ENCODE results near the gene SFTA2.

Gene SFTA2

DNA sequence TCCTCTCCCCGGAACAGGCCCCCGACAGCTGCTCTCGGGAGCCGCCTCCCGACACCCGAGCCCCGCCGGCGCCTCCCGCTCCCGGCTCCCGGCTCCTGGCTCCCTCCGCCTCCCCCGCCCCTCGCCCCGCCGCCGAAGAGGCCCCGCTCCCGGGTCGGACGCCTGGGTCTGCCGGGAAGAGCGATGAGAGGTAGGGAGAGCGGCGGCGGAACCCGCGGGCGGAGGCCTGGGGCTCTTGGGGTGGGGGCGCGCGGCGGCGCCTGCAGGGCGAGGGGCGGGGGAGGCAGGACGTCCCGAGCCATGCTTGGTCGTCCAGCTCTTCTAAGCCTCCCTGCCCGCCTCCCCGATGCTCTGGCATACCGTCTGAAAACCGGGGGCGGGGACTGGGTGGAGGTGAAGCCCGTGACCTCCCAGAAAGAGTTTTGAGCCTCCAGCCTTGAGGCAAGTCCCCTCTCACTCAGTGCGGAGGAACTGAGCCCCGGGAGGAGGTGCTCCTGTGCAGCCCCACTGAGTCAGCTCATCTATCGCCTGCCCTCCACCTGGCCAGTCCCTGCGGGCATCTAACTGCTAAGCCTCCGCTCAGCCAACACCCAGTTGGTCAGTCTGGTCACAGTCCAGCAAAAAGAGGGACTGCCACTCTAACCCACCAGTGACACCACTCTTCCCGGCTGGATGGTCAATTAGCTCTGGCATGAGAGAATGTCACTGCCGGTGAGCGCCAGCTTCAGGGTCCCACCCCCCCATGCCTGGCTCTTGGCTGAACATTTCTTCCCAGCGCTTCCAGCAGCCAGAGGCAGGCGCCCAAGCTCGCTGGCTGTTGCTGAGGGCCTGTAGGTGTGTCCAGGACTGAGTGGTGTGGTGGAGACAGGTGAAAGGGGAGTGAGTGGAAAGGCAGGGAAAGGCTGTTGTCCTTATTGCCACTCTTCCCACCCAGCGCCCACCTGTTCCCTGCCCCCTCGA is 47.2 kb downstream of the SFTA2 start:
- Histone ChIP-seq H3K9ac (ENCODE audit: low read length) (peak overlapping the region; percentile 61), H3K4me3 (ENCODE audit: low read length) (peak overlapping the region; percentile 89), H3K36me3 (ENCODE audit: control insufficient read depth, insufficient read depth, low read length) (peaks cover 2% of the 10 kb centered on the region), H3K4me1 (ENCODE audit: control insufficient read depth, insufficient read depth, low read length) (peaks cover 18% of the 10 kb centered on the region), H3K27me3 (ENCODE audit: control insufficient read depth, insufficient read depth, low read length) (no peaks in the 10 kb centered on the region), H3K27ac (ENCODE audit: low read depth, low read length) (peak overlapping the region; percentile 90)

DNA sequence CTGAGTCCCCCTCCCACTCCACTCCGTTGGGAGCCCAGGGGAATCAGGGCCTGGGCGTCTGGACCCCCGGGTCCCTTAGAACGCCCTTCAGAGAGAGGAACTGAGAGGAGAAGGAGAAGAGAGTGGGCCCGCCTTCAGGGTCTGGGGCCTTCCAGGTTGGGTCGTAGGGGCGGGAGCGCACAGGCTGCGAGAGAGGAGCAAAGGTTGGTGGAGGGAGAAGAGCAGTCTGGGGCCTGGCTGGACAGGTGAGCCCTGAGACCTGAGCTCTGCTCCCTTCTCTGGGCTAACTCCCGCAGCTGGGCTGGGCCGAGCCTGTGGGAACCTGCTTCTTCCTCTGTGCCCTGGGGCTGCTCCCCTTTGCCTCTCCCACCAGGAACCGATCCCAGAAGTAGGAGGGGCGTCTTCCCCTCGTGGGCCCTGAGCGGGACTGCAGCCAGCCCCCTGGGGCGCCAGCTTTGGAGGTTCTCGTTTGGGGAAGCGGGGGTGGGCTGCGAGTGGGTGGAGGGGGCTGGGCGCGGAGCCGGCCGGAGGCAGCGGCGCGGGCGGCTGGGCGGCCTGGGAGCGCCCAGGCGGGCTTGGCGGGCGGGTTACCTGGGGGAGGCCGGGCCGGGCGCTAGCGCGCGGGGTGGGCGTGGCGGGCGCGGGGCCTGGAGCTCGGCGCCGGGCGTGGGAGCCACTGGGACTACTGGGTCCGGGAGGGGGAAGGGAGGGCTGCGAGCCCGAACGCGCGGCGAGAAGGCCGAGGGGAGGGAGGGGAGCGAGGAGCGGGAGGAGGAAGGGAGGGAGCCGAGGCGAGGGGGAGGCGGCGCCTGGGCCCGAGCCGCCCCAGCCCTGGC is 48.1 kb downstream of the SFTA2 start, which contains the start of gene DDR1:
TSS of gene DDR1 (plus strand) at position 835 of the 836 bp plus-strand sequence. CDS start 4,211 bp downstream, outside the sequence.
- Histone ChIP-seq H3K27ac (ENCODE audit: low read depth, low read length) (peak within 1 kb of the TSS; percentile 90), H3K9ac (ENCODE audit: low read length) (peak within 1 kb of the TSS; percentile 61), H3K27me3 (ENCODE audit: control insufficient read depth, insufficient read depth, low read length) (no peaks in the 10 kb centered on the region), H3K4me3 (ENCODE audit: low read length) (peak within 1 kb of the TSS; percentile 89), H3K4me1 (ENCODE audit: control insufficient read depth, insufficient read depth, low read length) (peaks cover 18% of the 10 kb centered on the region), H3K36me3 (ENCODE audit: control insufficient read depth, insufficient read depth, low read length) (no peaks in the 10 kb centered on the region)

DNA sequence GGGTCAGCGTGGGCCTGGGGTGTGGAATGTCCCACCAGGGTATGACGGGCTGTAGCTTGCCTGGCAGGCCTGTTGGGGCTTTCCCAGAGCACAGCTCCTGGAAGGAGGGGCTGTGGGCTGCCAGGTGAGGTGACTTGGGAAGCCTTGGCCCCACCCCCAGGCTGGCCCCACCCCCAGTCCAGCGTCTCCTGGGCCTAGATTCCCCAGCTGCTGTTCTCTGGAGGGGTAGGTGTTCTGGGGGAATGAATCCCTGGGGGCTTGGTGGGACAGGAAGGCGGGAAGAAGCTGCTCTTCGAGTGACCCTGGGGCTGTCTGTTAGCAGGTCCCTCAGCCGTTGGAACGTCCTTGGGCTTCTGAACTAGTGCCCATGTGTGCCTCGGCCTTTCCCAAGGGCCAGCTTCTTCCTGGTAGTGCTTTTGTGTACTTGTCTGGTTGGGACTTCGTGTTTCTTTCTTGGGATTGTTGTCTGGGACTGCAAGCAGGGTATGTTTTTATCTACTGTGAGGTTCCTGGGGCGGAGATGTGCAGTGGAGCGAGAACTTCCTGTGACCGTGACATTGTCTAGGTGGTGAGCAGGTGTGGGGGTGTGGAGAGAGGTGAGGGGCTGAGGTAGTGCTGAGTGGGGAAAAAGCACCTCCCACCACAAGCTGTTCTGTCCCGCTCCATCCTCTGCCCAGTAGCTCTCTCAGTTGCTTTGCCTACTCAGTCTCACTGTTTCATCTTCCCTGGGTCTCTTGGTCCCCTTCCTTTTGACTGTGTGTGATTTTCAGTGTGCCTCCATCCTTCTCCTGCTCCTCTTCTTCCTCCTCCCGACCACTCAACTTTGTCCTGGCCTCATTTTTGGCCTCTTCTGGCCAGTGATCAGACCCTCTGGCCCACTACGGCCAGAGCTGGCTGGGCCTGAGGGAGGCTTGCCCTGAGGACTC is 48.9 kb downstream of the SFTA2 start:
- H3K4me1 ChIP-seq (ENCODE audit: control insufficient read depth, insufficient read depth, low read length): peaks cover 18% of the 10 kb centered on the region
- H3K9ac ChIP-seq (ENCODE audit: low read length): peak overlapping the region; percentile 20
- peak overlapping the region; percentile 90 for H3K27ac ChIP-seq (ENCODE audit: low read depth, low read length)

DNA sequence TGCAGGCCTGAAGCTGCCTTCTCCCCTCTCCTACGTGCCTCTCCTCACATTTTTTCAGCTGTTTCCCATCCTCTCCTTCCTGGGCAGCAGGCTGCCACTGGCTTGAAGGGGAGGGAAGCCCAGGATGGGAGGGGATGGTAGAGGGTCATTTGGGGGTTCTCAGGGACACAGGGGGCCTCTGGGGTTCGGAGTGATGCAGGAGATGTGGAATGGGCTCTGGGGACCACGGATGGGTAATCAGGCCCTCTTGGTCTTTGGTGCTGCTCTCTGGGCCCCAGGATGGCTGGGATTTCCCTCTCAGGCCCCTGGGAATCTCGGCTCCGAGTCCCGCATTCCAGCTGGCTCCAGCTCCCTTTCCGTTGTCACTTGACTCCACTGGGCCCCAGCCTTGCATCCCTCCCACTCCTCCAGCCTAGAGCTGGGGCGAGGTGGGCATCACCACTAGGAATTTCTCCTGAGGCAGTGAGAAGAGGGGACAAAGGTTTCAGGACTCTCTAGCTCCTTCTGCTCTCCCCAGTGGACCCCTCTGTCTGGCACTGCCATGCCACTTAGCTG is 49.7 kb downstream of the SFTA2 start:
- no peak overlapping the region for H3K27ac ChIP-seq (ENCODE audit: low read depth, low read length)
- H3K4me1 ChIP-seq (ENCODE audit: control insufficient read depth, insufficient read depth, low read length): peaks cover 23% of the 10 kb centered on the region
- no peaks in the 10 kb centered on the region for H3K36me3 ChIP-seq (ENCODE audit: control insufficient read depth, insufficient read depth, low read length)
- H3K4me3 ChIP-seq (ENCODE audit: low read length): no peak overlapping the region
- no peak overlapping the region for H3K9ac ChIP-seq (ENCODE audit: low read length)
- H3K27me3 ChIP-seq (ENCODE audit: control insufficient read depth, insufficient read depth, low read length): no peaks in the 10 kb centered on the region

More for the DNA sequence above, 48.9 kb downstream of the SFTA2 start:
- H3K27me3 ChIP-seq (ENCODE audit: control insufficient read depth, insufficient read depth, low read length): no peaks in the 10 kb centered on the region
- no peaks in the 10 kb centered on the region for H3K36me3 ChIP-seq (ENCODE audit: control insufficient read depth, insufficient read depth, low read length)
- H3K4me3 ChIP-seq (ENCODE audit: low read length): peak overlapping the region; percentile 68

DNA sequence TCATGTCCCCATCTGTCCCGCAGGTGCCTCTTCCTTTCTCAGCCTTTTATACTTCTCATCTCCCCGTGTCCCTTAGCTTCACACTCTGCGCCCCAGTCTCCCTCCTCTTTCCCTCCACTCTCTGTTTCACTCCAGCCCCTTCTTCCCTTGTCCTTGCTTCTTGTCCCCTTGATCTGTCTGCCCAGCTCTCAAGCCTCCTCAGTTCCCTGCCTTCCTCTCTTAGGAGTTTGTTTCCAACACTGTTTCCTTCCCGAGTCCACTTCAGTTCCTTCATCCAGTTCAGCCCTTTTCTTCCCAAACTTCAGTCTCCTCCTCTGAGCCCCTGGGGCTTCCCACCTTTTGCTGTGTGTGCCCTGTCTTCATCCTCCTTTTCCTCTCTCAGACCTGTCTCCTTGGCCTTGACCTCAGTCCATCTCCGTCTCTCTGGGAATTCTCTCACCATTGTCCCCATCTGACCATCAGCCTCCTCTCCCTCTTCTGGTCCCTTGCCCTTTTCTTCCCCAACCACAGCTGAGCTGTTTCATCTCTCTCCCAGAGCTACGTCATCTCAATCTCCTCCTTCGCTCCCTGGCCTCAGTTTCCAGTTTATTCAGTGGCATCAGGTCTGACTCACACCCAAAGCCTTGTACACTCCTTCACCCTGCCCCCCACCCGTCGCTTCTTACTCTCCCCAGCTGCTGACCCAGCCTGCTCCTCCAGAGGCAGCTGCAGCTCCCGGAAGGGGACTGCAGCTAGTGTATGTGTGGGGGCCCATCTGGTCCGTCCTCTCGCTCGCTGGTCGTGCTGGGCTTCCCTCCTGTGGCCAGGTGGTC is 50.4 kb downstream of the SFTA2 start:
- H3K27me3 ChIP-seq (ENCODE audit: control insufficient read depth, insufficient read depth, low read length): no peaks in the 10 kb centered on the region
- no peak overlapping the region for H3K4me3 ChIP-seq (ENCODE audit: low read length)
- H3K4me1 ChIP-seq (ENCODE audit: control insufficient read depth, insufficient read depth, low read length): peaks cover 22% of the 10 kb centered on the region
- H3K36me3 ChIP-seq (ENCODE audit: control insufficient read depth, insufficient read depth, low read length): no peaks in the 10 kb centered on the region
- H3K27ac ChIP-seq (ENCODE audit: low read depth, low read length): no peak overlapping the region
- no peak overlapping the region for H3K9ac ChIP-seq (ENCODE audit: low read length)
